K562 (cell line): ENCODE data around the gene B4GALT5. TPM values are rescaled to one million over a fixed set of nuclear protein-coding genes. Genes with fewer than 3 reads are reported as not detected.
A peak's percentile ranks its signal among the peaks of the same experiment; 100 is the strongest.

Experiments used
- BCLAF1 ChIP-seq, 2 experiments: fragments of 450-650 bp in 1 of 2; IDR thresholded peaks; 2 replicates each; pipeline ENCODE4 v1.6.1; 2011 to 2017; ENCODE audit warnings: low read depth in 2 of 2, antibody characterized with exemption in 1 of 2, borderline replicate concordance in 1 of 2, low read length in 1 of 2, mild to moderate bottlenecking in 1 of 2, mixed read lengths in 1 of 2; ENCODE audit not compliant: control insufficient read depth in 1 of 2
- CXXC5 ChIP-seq: fragments of 250-450 bp; sonication (Bioruptor Pico); IDR thresholded peaks from 2 replicates; pipeline ENCODE4 v1.8.0; 2022; ENCODE audit warnings: inconsistent platforms, mild to moderate bottlenecking, moderate library complexity
- DACH1 ChIP-seq: fragments of 450-650 bp; IDR thresholded peaks from 2 replicates; pipeline ENCODE4 v1.6.1; 2018; ENCODE audit not compliant: partially characterized antibody
- DPF2 ChIP-seq: fragments of 450-650 bp; IDR thresholded peaks from 2 replicates; pipeline ENCODE4 v1.6.1; 2016
- MAZ ChIP-seq, 2 experiments: fragments of 450-650 bp in 1 of 2; sonication (generic) in 1 of 2; formaldehyde crosslinking; IDR thresholded peaks in 1 of 2; conservative IDR thresholded peaks in 1 of 2; 2 replicates each; pipeline versions ENCODE4 v1.4.0 to v1.5.0; 2020; ENCODE audit warnings: mild to moderate bottlenecking in 1 of 2, missing genetic modification reagents in 1 of 2
- MBD2 ChIP-seq: sonication (generic); IDR thresholded peaks from 2 replicates; pipeline ENCODE4 v1.6.1; 2016; ENCODE audit warnings: low read depth, borderline replicate concordance
- NFE2 ChIP-seq: IDR thresholded peaks from 2 replicates; pipeline ENCODE4 v1.6.1; 2014; ENCODE audit warnings: antibody characterized with exemption, low read depth
- NR2F6 ChIP-seq: fragments of 450-650 bp; formaldehyde crosslinking; IDR thresholded peaks from 2 replicates; pipeline ENCODE4 v1.4.0; 2020; ENCODE audit warnings: mild to moderate bottlenecking
- SIX5 ChIP-seq, 2 experiments: IDR thresholded peaks; 2 replicates each; pipeline ENCODE4 v1.6.1; 2011; ENCODE audit warnings: low read length in 2 of 2, borderline replicate concordance in 1 of 2, low read depth in 1 of 2, mild to moderate bottlenecking in 1 of 2, moderate library complexity in 1 of 2; ENCODE audit not compliant: insufficient read depth in 1 of 2
- SMAD3 ChIP-seq: fragments of 450-650 bp; formaldehyde crosslinking; conservative IDR thresholded peaks from 2 replicates; pipeline ENCODE4 v1.4.0; 2020; ENCODE audit warnings: mild to moderate bottlenecking
- ZBTB1 ChIP-seq: sonication (generic); formaldehyde crosslinking; IDR thresholded peaks from 2 replicates; pipeline ENCODE4 v1.8.1; 2023; ENCODE audit warnings: missing genetic modification reagents, low read depth, mild to moderate bottlenecking, borderline replicate concordance
- ZNF280B ChIP-seq: fragments of 250-450 bp; sonication (Bioruptor Pico); IDR thresholded peaks from 2 replicates; pipeline ENCODE4 v1.5.1; 2021; ENCODE audit warnings: mild to moderate bottlenecking
- ZNF395 ChIP-seq: fragments of 200-800 bp; sonication (Bioruptor generic); IDR thresholded peaks from 2 replicates; pipeline ENCODE4 v1.6.1; 2017; ENCODE audit warnings: missing genetic modification characterization, missing compliant biosample characterization
- ZNF592 ChIP-seq: fragments of 450-650 bp; IDR thresholded peaks from 2 replicates; pipeline ENCODE4 v1.6.1; 2017; ENCODE audit warnings: antibody characterized with exemption, mild to moderate bottlenecking
- ZNF830 ChIP-seq: fragments of 250-450 bp; sonication (Bioruptor Pico); IDR thresholded peaks from 2 replicates; pipeline ENCODE4 v1.5.0; 2021; ENCODE audit warnings: mild to moderate bottlenecking
- polyA plus RNA-seq, 8 experiments: library from polyadenylated mRNA; depleted of rRNA in 4 of 8; stranded (reverse) in 5 of 8; unstranded in 3 of 8; fragments of >200 nt; fragmentation: Nextera tagmentation in 2 of 8; fragmentation: Illumina TruSeq in 1 of 8; extraction: Ambion mirVana in 2 of 8; extraction: Trizol in 1 of 8; gene quantifications; 2 replicates each; pipeline versions ENCODE4 v1.2.1 to v1.2.3, GENCODE V29; 2011 to 2014; ENCODE audit warnings: inconsistent platforms in 1 of 8, missing spikeins in 1 of 8
- total RNA-seq, 7 experiments: library from RNA; depleted of rRNA in 6 of 7; stranded (reverse); fragments of >200 nt in 6 of 7; fragmentation: Illumina TruSeq in 2 of 7; extraction: Trizol in 2 of 7; gene quantifications; 2 replicates each; pipeline versions ENCODE4 v1.2.1 to v1.2.3, GENCODE V29; 2011 to 2021; ENCODE audit warnings: low replicate concordance in 1 of 7

B4GALT5 gene
- total and polyA plus RNA-seq, 9 of the 15 experiments (the other 6 are each of a cell fraction or from before 2014, with no cell fraction given): 8.5 to 32.6 (median 23.4) TPM

- TF ChIP-seq MAZ (CRISPR knock-in tag; conservative IDR thresholded peaks at IDR 0.05 in 1 of 2, IDR thresholded peaks at IDR 0.05 in 1 of 2) (peak; percentile 63 to 65; a peak in 3 of 4 replicates), ZBTB1 (CRISPR knock-in tag) (no peak), SIX5 (IDR thresholded peaks at IDR 0.05; ENCODE audit: borderline replicate concordance in 1 of 2, insufficient read depth in 1 of 2, low read depth in 1 of 2, low read length in 2 of 2) (no peak), SMAD3 (CRISPR knock-in tag) (no peak), CXXC5 (CRISPR knock-in tag) (peak; percentile 82), NR2F6 (CRISPR knock-in tag) (no peak), ZNF395 (CRISPR knock-in tag) (no peak; the same call in 1 of the 2 replicates), DACH1 (no peak), BCLAF1 (IDR thresholded peaks at IDR 0.05; ENCODE audit: borderline replicate concordance in 1 of 2, control insufficient read depth in 1 of 2, low read depth in 2 of 2, low read length in 1 of 2) (no peak), ZNF830 (CRISPR knock-in tag) (no peak), NFE2 (no peak), MBD2 (0 out of 2 replicates have a peak, but pooled peaks have one; percentile 17), ZNF280B (no peak), DPF2 (peak; percentile 69), ZNF592 (peak; percentile 18; the same call in 1 of the 2 replicates)
These were observed at the start of gene B4GALT5 (continued) for GRCh38 chr20:49713753-49714712.
